Stimulated activated CD8-positive, alpha-beta memory T cell treated with anti-CD3 and anti-CD28 coated beads, Interleukin-2, amount 100 ng/mL, for 1 hour (primary cell): ENCODE data around the gene SDC4.
A peak's percentile ranks its signal among the peaks of the same experiment; 100 is the strongest.

Experiments used
- DNase-seq, 2 donors: peaks; one replicate each; pipeline ENCODE4 v3.0.0-alpha.2; 2020; ENCODE audit warnings: low read depth in 2 of 2

SDC4 gene

GRCh38 chr20:45297786-45298497 lies 50.3 kb downstream of the SDC4 start:
- no peak for DNase-seq

DNA sequence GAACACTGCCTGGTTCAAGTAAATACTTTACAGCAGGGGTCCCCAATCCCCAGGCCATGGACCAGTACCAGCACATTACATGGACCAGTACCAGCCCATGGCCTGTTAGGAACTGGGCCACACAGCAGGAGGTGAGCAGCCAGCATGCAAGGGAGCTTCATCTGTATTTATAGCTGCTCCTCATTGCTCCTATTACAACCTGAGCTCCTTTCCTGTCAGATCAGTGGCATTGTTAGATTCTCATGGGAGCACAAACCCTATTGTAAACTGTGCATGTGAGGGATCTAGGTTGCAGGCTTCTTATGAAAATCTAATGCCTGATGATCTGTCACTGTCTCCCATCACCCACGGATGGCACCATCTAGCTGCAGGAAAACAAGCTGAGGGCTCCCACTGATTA lies 53.6 kb downstream of the SDC4 start:
- DNase-seq = no peak

- no peak for DNase-seq
Observed at GRCh38 chr20:45294003-45294368, 54.2 kb downstream of the SDC4 start.

DNA sequence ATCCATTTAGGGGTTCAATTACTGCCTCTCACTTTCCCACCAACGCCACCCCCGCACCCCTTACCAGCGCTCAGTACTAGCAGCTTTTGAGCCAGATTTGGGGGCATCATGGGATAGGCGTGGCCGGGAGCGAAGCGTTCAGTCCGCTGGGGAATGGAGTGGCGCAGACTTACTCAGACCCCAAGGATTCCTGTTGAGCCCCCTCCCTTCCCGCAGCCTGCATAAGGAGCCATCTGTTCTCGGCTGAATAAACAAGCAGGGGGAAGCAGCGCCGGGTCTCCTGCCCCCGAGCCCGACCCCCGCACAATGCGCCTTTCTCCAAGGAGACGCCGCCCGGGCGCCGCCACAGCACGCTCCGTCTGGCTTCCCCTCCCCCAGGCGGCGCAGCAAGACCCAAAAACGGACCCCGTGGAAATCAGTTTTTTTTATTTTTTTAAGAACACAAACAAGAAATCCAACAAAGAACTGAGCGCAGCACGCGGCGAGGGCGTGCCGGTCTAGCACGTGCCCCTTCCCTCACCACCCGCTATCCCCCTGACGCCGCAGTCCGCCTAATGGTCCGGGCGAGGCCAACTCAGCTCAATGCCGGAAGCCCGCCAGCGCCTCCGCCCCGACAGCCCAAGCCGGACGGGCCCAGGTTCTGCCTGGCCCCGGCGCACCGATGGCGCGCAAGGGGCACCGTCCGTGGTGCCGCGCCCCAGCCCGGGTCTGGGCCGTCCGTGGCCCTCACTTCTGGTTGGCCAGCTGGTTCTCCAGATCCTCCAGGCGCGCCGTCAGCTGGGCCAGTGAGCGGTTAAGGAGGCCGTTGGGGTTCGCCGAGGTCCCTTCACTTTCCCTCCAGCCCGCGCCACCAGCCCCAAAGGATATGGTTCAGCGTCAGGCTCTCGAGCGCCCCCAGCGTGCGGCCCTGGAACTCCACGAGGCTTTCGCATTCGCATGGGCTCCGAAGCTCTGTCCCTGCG lies 54.9 kb downstream of the SDC4 start:
- DNase-seq = peak; percentile 63 to 65

- no peak for DNase-seq
Observed at GRCh38 chr20:45292343-45292742, 55.9 kb downstream of the SDC4 start.

DNA sequence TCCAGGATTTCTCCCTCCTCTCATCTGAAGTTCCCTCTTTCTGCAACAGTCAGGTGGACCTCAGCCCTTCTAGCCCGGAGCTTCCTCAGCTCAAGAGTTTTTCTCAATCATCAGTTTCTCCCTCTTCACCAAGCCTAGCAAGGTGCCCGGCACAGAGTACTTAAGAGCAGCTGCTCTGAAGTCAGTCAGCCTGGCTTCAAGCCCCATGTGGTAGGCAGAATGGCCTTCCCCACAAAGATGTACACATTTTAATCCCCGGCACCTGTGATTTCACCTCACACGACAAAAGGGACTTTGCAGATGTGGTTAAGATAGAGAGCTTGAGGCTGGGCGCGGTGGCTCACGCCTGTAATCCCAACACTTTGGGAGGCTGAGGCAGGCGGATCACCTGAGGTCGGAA lies 56.7 kb downstream of the SDC4 start:
- DNase-seq = no peak

GRCh38 chr20:45290677-45291355 lies 57.4 kb downstream of the SDC4 start:
- DNase-seq = peak; percentile 12 to 37

DNA sequence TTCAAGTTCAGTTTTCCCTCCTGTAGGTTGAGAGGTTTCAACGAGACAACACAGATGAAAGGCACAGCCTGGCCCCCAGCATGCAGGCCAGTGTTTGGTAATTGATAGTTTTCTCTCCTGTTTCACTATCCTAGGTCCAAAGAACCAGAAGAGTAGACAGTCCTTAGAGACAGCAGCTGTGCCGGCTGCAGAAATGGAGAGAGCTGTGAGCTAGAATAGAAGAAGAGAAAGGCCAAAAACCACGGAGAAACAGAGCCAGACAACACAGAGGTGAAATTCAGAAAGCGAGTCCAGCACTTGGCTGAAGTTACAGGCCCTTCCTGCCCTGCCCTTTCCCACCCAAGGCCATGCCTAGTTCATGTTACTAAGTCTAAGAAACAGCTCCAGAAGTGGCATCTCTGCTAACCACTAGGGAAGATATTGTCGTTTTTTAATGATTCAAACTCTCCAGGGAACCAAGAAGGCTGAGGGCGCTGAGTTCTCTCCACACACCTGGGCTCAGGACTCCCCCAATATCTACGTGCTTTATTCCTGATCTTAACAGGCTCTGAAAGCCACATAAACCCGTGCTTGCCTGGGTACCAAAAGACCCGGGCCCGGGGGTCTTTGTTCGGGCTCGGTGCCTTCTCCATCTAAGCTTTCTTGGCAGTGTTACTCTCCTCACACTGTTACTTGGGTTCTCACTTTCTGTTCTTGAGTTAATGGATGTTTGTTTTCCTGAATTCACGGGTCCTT lies 58.1 kb downstream of the SDC4 start:
- DNase-seq = no peak

- DNase-seq = no peak
Observed at GRCh38 chr20:45288860-45289259, 59.4 kb downstream of the SDC4 start.

DNA sequence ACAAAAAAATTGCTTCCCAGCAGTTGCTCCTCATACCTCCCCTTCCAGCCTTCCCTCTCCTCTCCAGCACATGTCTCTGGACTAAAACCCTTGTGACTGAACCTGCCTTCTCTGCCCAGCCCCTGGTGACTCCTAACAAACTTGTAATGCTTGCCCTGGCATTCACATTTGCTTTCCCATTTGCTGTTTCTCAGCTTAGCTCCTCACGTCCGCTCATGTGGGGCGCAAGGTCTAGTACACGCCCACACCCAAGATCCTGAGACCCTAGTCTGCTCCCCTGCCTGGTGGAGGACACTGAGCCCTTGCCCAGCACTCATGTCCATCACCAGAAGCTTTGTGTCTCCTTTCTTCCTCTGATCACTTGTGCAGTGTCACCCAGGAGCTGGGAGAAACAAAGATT lies 59.8 kb downstream of the SDC4 start:
- DNase-seq = no peak

DNA sequence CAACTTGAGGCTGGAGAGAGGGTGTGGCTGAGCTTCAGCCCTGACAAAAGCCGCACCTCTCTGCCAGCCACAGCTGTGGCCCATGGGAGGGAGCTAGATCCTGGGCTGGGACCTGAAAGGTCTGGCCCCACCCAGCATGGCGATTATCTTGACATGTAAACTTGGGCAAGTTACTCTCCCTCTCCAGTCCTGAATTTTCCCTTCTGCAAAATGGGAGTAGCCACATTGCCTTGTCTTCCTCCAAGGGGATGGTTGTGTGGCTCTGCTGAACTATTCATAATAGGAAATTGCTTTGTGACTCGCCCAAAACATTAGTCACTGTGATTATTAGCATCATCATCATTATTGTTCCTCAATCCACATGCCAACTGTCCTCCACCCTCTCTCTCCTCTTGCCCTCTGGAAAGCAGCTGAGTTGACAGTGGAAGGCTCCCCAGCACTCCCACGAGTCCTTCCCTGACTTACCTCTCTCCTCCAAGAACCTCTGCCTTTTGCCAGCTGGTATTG lies 64.6 kb downstream of the SDC4 start:
- DNase-seq = no peak

- DNase-seq = no peak
Observed at GRCh38 chr20:45282700-45283550, 65.3 kb downstream of the SDC4 start.

DNA sequence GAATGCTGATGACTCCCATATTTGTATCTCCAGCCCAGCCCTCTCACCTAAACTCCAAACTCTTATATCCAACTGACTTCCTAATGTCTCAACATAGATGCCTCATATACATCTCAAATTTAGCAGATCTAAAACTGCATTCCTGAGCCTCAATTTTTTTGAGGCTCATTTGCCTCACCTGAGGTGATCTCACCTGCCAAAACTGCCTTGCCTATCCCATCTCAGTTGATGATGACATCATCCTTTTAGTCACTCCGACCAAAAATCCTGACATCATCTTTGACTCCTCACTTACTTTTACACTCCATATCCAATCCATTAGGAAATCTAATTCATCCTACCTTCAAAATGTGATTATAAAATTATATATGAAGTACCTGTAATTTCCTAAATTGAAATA lies 68.2 kb downstream of the SDC4 start:
- no peak for DNase-seq

GRCh38 chr20:45275338-45275737 lies 72.9 kb downstream of the SDC4 start:
- no peak for DNase-seq
